M059J (cell line): Measurements from ENCODE around the gene CLTCL1. TPM values are rescaled to one million over a fixed set of nuclear protein-coding genes. Genes with fewer than 3 reads are reported as not detected.

Source experiments
- DNase-seq: peaks from one replicate; pipeline ENCODE4 v3.0.0-alpha.2; 2012; ENCODE audit warnings: low read depth
- total RNA-seq: library from RNA; depleted of rRNA; stranded (reverse); fragments of >200 nt; shearing (Covaris generic); gene quantifications from 2 replicates; pipeline ENCODE4 v1.2.3, GENCODE V29; 2014

The CLTCL1 gene
- total RNA-seq, 1 experiment from 2014 or later = 5.8 TPM

GRCh38 chr22:19196841-19197612, 94.5 kb downstream of the CLTCL1 start:
- DNase-seq = no peak

GRCh38 chr22:19195796-19196731, 95.5 kb downstream of the CLTCL1 start:
- no peak for DNase-seq

GRCh38 chr22:19194766-19195536, 96.6 kb downstream of the CLTCL1 start:
- no peak for DNase-seq

GRCh38 chr22:19193879-19194278, 97.6 kb downstream of the CLTCL1 start:
- no peak for DNase-seq

- DNase-seq = no peak
These were observed 103.6 kb downstream of the CLTCL1 start for GRCh38 chr22:19187716-19188563.

- no peak for DNase-seq
These were observed 107.1 kb downstream of the CLTCL1 start for GRCh38 chr22:19184276-19184997.

- no peak for DNase-seq
These were observed 108.3 kb downstream of the CLTCL1 start for GRCh38 chr22:19183216-19183615.

GRCh38 chr22:19182472-19183157, 108.9 kb downstream of the CLTCL1 start:
- no peak for DNase-seq

GRCh38 chr22:19181786-19182471, 109.6 kb downstream of the CLTCL1 start:
- no peak for DNase-seq

GRCh38 chr22:19180740-19181410, 110.6 kb downstream of the CLTCL1 start:
- no peak for DNase-seq

- DNase-seq = no peak
These were observed 111.3 kb downstream of the CLTCL1 start for GRCh38 chr22:19180234-19180633.

- peak; percentile 74 for DNase-seq
These were observed 111.9 kb downstream of the CLTCL1 start for GRCh38 chr22:19179497-19180048.

- DNase-seq = peak; percentile 77
These were observed 112.6 kb downstream of the CLTCL1 start, which contains the start of gene SLC25A1 for GRCh38 chr22:19178657-19179496. Gene SLC25A1, minus strand, starts transcription at chr22:19178736. Its CDS starts 63 bp downstream, at chr22:19178673.

GRCh38 chr22:19178065-19178656, 113.4 kb downstream of the CLTCL1 start:
- peak; percentile 40 for DNase-seq

GRCh38 chr22:19177164-19178064, 114.1 kb downstream of the CLTCL1 start:
- no peak for DNase-seq

- no peak for DNase-seq
These were observed 114.8 kb downstream of the CLTCL1 start for GRCh38 chr22:19176732-19177131.
